Thymus (tissue), 11 donors: Measurements from ENCODE around the gene KCND1. TPM values are rescaled to one million over a fixed set of nuclear protein-coding genes. Genes with fewer than 3 reads are reported as not detected.

ENCODE experiments used
- DNase-seq, 9 donors: peaks; one replicate each; pipeline ENCODE4 v3.0.0-alpha.2; 2013; ENCODE audit warnings: low spot score in 9 of 9, low read depth in 6 of 9, missing footprints in 1 of 9
- H3K27ac ChIP-seq, 2 donors: one replicate each; pipeline ENCODE4 v1.5.1; 2013; ENCODE audit warnings: control low read depth in 1 of 2, low read depth in 1 of 2, low read length in 1 of 2, mild to moderate bottlenecking in 1 of 2, moderate library complexity in 1 of 2
- H3K27me3 ChIP-seq, 2 donors: one replicate each; pipeline ENCODE4 v1.5.1; 2013; ENCODE audit warnings: low read length in 1 of 2; ENCODE audit not compliant: control insufficient read depth in 2 of 2, insufficient read depth in 1 of 2
- H3K36me3 ChIP-seq, 2 donors: one replicate each; pipeline ENCODE4 v1.5.1; 2013; ENCODE audit warnings: low read length in 1 of 2, mild to moderate bottlenecking in 1 of 2, moderate library complexity in 1 of 2; ENCODE audit not compliant: control insufficient read depth in 2 of 2, insufficient read depth in 2 of 2
- H3K4me1 ChIP-seq, 2 donors: one replicate each; pipeline ENCODE4 v1.5.1; 2013; ENCODE audit warnings: low read length in 2 of 2; ENCODE audit not compliant: control insufficient read depth in 2 of 2, insufficient read depth in 2 of 2
- H3K4me3 ChIP-seq, 2 donors: one replicate each; pipeline ENCODE4 v1.5.1; 2013; ENCODE audit warnings: low read length in 2 of 2, control low read depth in 1 of 2, mild to moderate bottlenecking in 1 of 2
- H3K9me3 ChIP-seq, 2 donors: one replicate each; pipeline ENCODE4 v1.5.1; 2013; ENCODE audit warnings: low read length in 1 of 2, mild to moderate bottlenecking in 1 of 2; ENCODE audit not compliant: control insufficient read depth in 2 of 2, insufficient read depth in 1 of 2
- WGBS: extraction: QIAGEN DNeasy Blood & Tissue Kit; methylation state at CpG from one replicate; pipeline ENCODE4 v1.1.7; 2013; 5-methylcytosine and 5-hydroxymethylcytosine counted together
- polyA plus RNA-seq: library from polyadenylated mRNA; stranded (reverse); fragments of 200-250 nt; gene quantifications from one replicate; pipeline ENCODE4 v1.2.3, GENCODE V29; 2013
- total RNA-seq: library from RNA; stranded (reverse); fragments of 120-200 nt; gene quantifications from one replicate; pipeline ENCODE4 v1.2.4, GENCODE V29; 2013
- donor health status: healthy.

KCND1 gene
- total and polyA plus RNA-seq, 2 donors, result 0.19 to 3.1 TPM

GRCh38 chrX:48911412-48912182, 60.0 kb downstream of the KCND1 start, which contains the start of gene SLC35A2:
Gene SLC35A2 (minus strand): TSS chrX:48911646. CDS start chrX:48911636, 10 bp downstream.
- Histone ChIP-seq H3K27ac (peak within 1 kb of the TSS; percentile 77 to 89), H3K4me3 (peak within 1 kb of the TSS; percentile 72 to 78), H3K9me3 (no peaks in the 10 kb centered on the region), H3K4me1 (peaks cover 7 to 24% of the 10 kb centered on the region in 2 donors), H3K27me3 (no peaks in the 10 kb centered on the region), H3K36me3 (peaks cover 20 to 29% of the 10 kb centered on the region in 2 donors)
- WGBS, result under 1% methylated on average over 60 of the region's 60 CpGs
- peak in 6 of 9 donors; percentile 65 to 88 (median 74) for DNase-seq

Other genes with a start within 250 kb of the KCND1 start
- not detected for gene GLOD5, start 210.1 kb downstream of the KCND1 start, total RNA-seq
- gene GLOD5, start 210.1 kb downstream of the KCND1 start, polyA plus RNA-seq, result 0.07 TPM
- 0.57 TPM for gene GATA1, start 185.3 kb downstream of the KCND1 start, total RNA-seq
- gene GATA1, start 185.3 kb downstream of the KCND1 start, polyA plus RNA-seq, result 0.14 TPM
- gene HDAC6, start 169.8 kb downstream of the KCND1 start, total RNA-seq, result 46.0 TPM
- gene HDAC6, start 169.8 kb downstream of the KCND1 start, polyA plus RNA-seq, result 109 TPM
- not detected for gene ERAS, start 145.3 kb downstream of the KCND1 start, total RNA-seq
- gene ERAS, start 145.3 kb downstream of the KCND1 start, polyA plus RNA-seq, result 0.09 TPM
- gene PCSK1N, start 136.2 kb downstream of the KCND1 start, total RNA-seq, result 0.33 TPM
- gene PCSK1N, start 136.2 kb downstream of the KCND1 start, polyA plus RNA-seq, result 0.55 TPM
- 60.9 TPM for gene TIMM17B, start 74.1 kb downstream of the KCND1 start, total RNA-seq
- 52.3 TPM for gene TIMM17B, start 74.1 kb downstream of the KCND1 start, polyA plus RNA-seq
- gene PQBP1, start 73.9 kb downstream of the KCND1 start, total RNA-seq, result 81.0 TPM
- 86.0 TPM for gene PQBP1, start 73.9 kb downstream of the KCND1 start, polyA plus RNA-seq
- 8.4 TPM for gene SLC35A2, start 60.2 kb downstream of the KCND1 start, total RNA-seq
- gene SLC35A2, start 60.2 kb downstream of the KCND1 start, polyA plus RNA-seq, result 13.3 TPM
- 54.2 TPM for gene PIM2, start 52.8 kb downstream of the KCND1 start, total RNA-seq
- 75.4 TPM for gene PIM2, start 52.8 kb downstream of the KCND1 start, polyA plus RNA-seq
- 28.8 TPM for gene OTUD5, start 14.2 kb downstream of the KCND1 start, total RNA-seq
- gene OTUD5, start 14.2 kb downstream of the KCND1 start, polyA plus RNA-seq, result 62.4 TPM
- gene GRIPAP1, start 30.4 kb upstream of the KCND1 start, total RNA-seq, result 19.5 TPM
- gene GRIPAP1, start 30.4 kb upstream of the KCND1 start, polyA plus RNA-seq, result 37.0 TPM
- gene TFE3, start 71.5 kb upstream of the KCND1 start, total RNA-seq, result 9.1 TPM
- gene TFE3, start 71.5 kb upstream of the KCND1 start, polyA plus RNA-seq, result 27.1 TPM
- 0.71 TPM for gene CCDC120, start 87.2 kb upstream of the KCND1 start, total RNA-seq
- gene CCDC120, start 87.2 kb upstream of the KCND1 start, polyA plus RNA-seq, result 4.4 TPM
- gene PRAF2, start 102.2 kb upstream of the KCND1 start, total RNA-seq, result 4.1 TPM
- gene PRAF2, start 102.2 kb upstream of the KCND1 start, polyA plus RNA-seq, result 24.6 TPM
- 27.3 TPM for gene WDR45, start 108.0 kb upstream of the KCND1 start, total RNA-seq
- gene WDR45, start 108.0 kb upstream of the KCND1 start, polyA plus RNA-seq, result 103 TPM
- gene GPKOW, start 151.9 kb upstream of the KCND1 start, total RNA-seq, result 24.7 TPM
- 15.1 TPM for gene GPKOW, start 151.9 kb upstream of the KCND1 start, polyA plus RNA-seq
- gene MAGIX, start 190.9 kb upstream of the KCND1 start, total RNA-seq, result 1.3 TPM
- 3.0 TPM for gene MAGIX, start 190.9 kb upstream of the KCND1 start, polyA plus RNA-seq
- 36.6 TPM for gene PLP2, start 200.1 kb upstream of the KCND1 start, total RNA-seq
- 130 TPM for gene PLP2, start 200.1 kb upstream of the KCND1 start, polyA plus RNA-seq
- gene PRICKLE3, start 214.5 kb upstream of the KCND1 start, total RNA-seq, result 2.2 TPM
- gene PRICKLE3, start 214.5 kb upstream of the KCND1 start, polyA plus RNA-seq, result 5.4 TPM
- 14.4 TPM for gene SYP, start 228.3 kb upstream of the KCND1 start, total RNA-seq
- 3.6 TPM for gene SYP, start 228.3 kb upstream of the KCND1 start, polyA plus RNA-seq